Thymus (tissue), 11 donors: ENCODE results near the gene KRT37. TPM values are rescaled to one million over a fixed set of nuclear protein-coding genes. Genes with fewer than 3 reads are reported as not detected.
A peak's percentile ranks its signal among the peaks of the same experiment; 100 is the strongest.
"Not testable (repeated sequence)": the region's sequence is repeated elsewhere in the genome, so short reads cannot be mapped to it uniquely, and the experiment has no call there.

Experiments
- DNase-seq, 9 donors: peaks; one replicate each; pipeline ENCODE4 v3.0.0-alpha.2; 2013; ENCODE audit warnings: low spot score in 9 of 9, low read depth in 6 of 9, missing footprints in 1 of 9
- H3K27ac ChIP-seq, 2 donors: one replicate each; pipeline ENCODE4 v1.5.1; 2013; ENCODE audit warnings: control low read depth in 1 of 2, low read depth in 1 of 2, low read length in 1 of 2, mild to moderate bottlenecking in 1 of 2, moderate library complexity in 1 of 2
- H3K27me3 ChIP-seq, 2 donors: one replicate each; pipeline ENCODE4 v1.5.1; 2013; ENCODE audit warnings: low read length in 1 of 2; ENCODE audit not compliant: control insufficient read depth in 2 of 2, insufficient read depth in 1 of 2
- H3K36me3 ChIP-seq, 2 donors: one replicate each; pipeline ENCODE4 v1.5.1; 2013; ENCODE audit warnings: low read length in 1 of 2, mild to moderate bottlenecking in 1 of 2, moderate library complexity in 1 of 2; ENCODE audit not compliant: control insufficient read depth in 2 of 2, insufficient read depth in 2 of 2
- H3K4me1 ChIP-seq, 2 donors: one replicate each; pipeline ENCODE4 v1.5.1; 2013; ENCODE audit warnings: low read length in 2 of 2; ENCODE audit not compliant: control insufficient read depth in 2 of 2, insufficient read depth in 2 of 2
- H3K4me3 ChIP-seq, 2 donors: one replicate each; pipeline ENCODE4 v1.5.1; 2013; ENCODE audit warnings: low read length in 2 of 2, control low read depth in 1 of 2, mild to moderate bottlenecking in 1 of 2
- H3K9me3 ChIP-seq, 2 donors: one replicate each; pipeline ENCODE4 v1.5.1; 2013; ENCODE audit warnings: low read length in 1 of 2, mild to moderate bottlenecking in 1 of 2; ENCODE audit not compliant: control insufficient read depth in 2 of 2, insufficient read depth in 1 of 2
- WGBS: extraction: QIAGEN DNeasy Blood & Tissue Kit; methylation state at CpG from one replicate; pipeline ENCODE4 v1.1.7; 2013; 5-methylcytosine and 5-hydroxymethylcytosine counted together
- polyA plus RNA-seq: library from polyadenylated mRNA; stranded (reverse); fragments of 200-250 nt; gene quantifications from one replicate; pipeline ENCODE4 v1.2.3, GENCODE V29; 2013
- total RNA-seq: library from RNA; stranded (reverse); fragments of 120-200 nt; gene quantifications from one replicate; pipeline ENCODE4 v1.2.4, GENCODE V29; 2013
- donor health status: healthy.

The KRT37 gene
- total and polyA plus RNA-seq, 2 donors: 0.19 to 0.34 TPM

- Histone ChIP-seq H3K9me3 (no peaks in the 10 kb centered on the region), H3K27ac (peak overlapping the region in 1 of 2 donors; percentile 3), H3K4me1 (peaks cover 0 to 7% of the 10 kb centered on the region in 2 donors), H3K27me3 (no peaks in the 10 kb centered on the region), H3K36me3 (no peaks in the 10 kb centered on the region), H3K4me3 (no peak overlapping the region)
- no peak for DNase-seq
- 86% methylated on average over 5 of the region's 5 CpGs for WGBS
Measured at GRCh38 chr17:41393294-41393693, 31.1 kb downstream of the KRT37 start.

DNA sequence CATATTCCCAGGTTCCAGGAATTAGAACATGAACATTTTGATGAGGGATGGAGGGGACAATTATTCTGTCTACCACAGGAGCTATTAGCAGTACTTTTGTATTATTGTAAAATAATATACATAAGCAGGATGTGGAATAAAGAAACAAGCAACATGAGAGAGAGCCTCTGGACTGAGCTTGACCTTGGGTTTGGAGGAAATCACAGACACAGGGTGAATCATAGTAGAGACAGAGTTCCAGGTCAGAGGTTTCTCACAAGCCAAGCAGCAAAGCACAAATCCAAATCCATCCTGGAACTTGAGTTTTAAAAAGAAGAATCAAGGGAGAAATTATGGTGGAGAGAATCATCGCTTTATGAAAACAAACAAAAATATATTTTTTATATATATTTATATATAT, 32.1 kb downstream of the KRT37 start:
- H3K4me1 ChIP-seq: peaks cover 0 to 7% of the 10 kb centered on the region in 2 donors
- H3K27ac ChIP-seq: no peak overlapping the region
- H3K36me3 ChIP-seq: no peaks in the 10 kb centered on the region
- 98% methylated on average over 1 of the region's 1 CpG for WGBS
- no peaks in the 10 kb centered on the region for H3K27me3 ChIP-seq
- H3K4me3 ChIP-seq: no peak overlapping the region
- no peak for DNase-seq
- no peaks in the 10 kb centered on the region for H3K9me3 ChIP-seq

- Histone ChIP-seq H3K4me1 (peaks cover 0 to 7% of the 10 kb centered on the region in 2 donors), H3K27me3 (no peaks in the 10 kb centered on the region), H3K4me3 (no peak overlapping the region), H3K9me3 (no peaks in the 10 kb centered on the region), H3K27ac (no peak overlapping the region), H3K36me3 (no peaks in the 10 kb centered on the region)
- DNase-seq: no peak
- 79% methylated on average over 2 of the region's 2 CpGs for WGBS
Measured at GRCh38 chr17:41391535-41391934, 32.9 kb downstream of the KRT37 start.

DNA sequence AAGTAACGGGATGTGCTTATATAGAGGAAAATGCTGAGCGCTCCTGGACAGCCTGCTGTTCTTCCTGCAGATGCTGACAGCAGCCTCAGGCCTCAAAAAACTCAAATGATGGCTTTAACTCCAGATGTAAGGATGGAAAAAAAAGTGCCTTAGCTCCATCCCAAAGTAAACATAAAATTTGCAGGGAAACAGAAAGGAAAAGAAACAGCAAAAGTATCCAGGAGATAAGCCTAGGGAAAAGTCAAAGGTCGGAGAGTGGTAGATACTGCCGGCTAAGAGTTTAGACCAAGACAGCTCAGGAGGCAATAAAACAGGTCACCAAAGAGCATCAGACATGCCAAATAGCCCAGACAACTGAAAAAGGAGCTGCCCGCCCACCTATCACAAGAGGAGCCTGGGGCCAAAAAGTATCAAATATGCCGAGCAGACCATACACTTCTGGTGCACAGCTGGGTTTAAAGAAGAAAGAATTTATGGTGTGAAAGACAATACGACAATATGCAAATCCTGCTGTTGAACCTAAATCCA, 33.9 kb downstream of the KRT37 start:
- H3K36me3 ChIP-seq: no peaks in the 10 kb centered on the region
- H3K4me1 ChIP-seq: peaks cover 0 to 3% of the 10 kb centered on the region in 2 donors
- H3K27ac ChIP-seq: no peak overlapping the region
- no peak overlapping the region for H3K4me3 ChIP-seq
- no peak for DNase-seq
- H3K27me3 ChIP-seq: no peaks in the 10 kb centered on the region
- WGBS: 66% methylated on average over 7 of the region's 7 CpGs
- no peaks in the 10 kb centered on the region for H3K9me3 ChIP-seq

- 83% methylated on average over 4 of the region's 4 CpGs for WGBS
- H3K27ac ChIP-seq: no peak overlapping the region
- H3K36me3 ChIP-seq: no peaks in the 10 kb centered on the region
- no peak overlapping the region for H3K4me3 ChIP-seq
- no peaks in the 10 kb centered on the region for H3K9me3 ChIP-seq
- H3K27me3 ChIP-seq: no peaks in the 10 kb centered on the region
- H3K4me1 ChIP-seq: no peaks in the 10 kb centered on the region
- no peak for DNase-seq
Measured at GRCh38 chr17:41387670-41388069, 36.7 kb downstream of the KRT37 start.

GRCh38 chr17:41386227-41386626, 38.2 kb downstream of the KRT37 start:
- Histone ChIP-seq H3K4me1 (no peaks in the 10 kb centered on the region), H3K4me3 (no peak overlapping the region), H3K9me3 (no peaks in the 10 kb centered on the region), H3K36me3 (no peaks in the 10 kb centered on the region), H3K27me3 (no peaks in the 10 kb centered on the region), H3K27ac (no peak overlapping the region)
- no peak for DNase-seq
- 100% methylated on average over 1 of the region's 1 CpG for WGBS

DNA sequence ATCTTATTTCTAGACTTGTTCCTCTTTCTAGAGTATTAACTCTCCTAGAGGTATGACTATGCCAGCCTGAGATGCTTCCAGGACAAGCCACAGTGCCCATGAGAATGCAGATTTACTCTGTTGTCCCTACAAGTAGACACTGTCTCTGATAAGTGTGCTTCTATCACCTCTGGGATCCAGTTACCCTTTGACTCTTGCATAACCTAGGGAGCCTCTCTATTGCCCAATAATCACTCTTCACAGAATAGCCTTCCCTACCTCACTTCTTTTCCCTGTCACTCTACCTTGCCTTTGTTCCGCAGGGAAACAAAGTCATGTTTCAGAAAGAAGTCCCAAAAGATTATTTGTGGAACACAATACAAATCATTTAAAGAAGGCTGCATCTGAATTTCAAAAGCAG, 40.7 kb downstream of the KRT37 start:
- H3K27me3 ChIP-seq: no peaks in the 10 kb centered on the region
- no peaks in the 10 kb centered on the region for H3K9me3 ChIP-seq
- WGBS: 98% methylated on average over 1 of the region's 1 CpG
- no peak for DNase-seq
- H3K4me3 ChIP-seq: no peak overlapping the region
- no peaks in the 10 kb centered on the region for H3K4me1 ChIP-seq
- no peak overlapping the region for H3K27ac ChIP-seq
- H3K36me3 ChIP-seq: no peaks in the 10 kb centered on the region

- H3K4me3 ChIP-seq: no peak overlapping the region
- H3K9me3 ChIP-seq: no peaks in the 10 kb centered on the region
- WGBS: 98% methylated on average over 1 of the region's 1 CpG
- no peak overlapping the region for H3K27ac ChIP-seq
- no peaks in the 10 kb centered on the region for H3K4me1 ChIP-seq
- DNase-seq: no peak
- H3K36me3 ChIP-seq: no peaks in the 10 kb centered on the region
- H3K27me3 ChIP-seq: no peaks in the 10 kb centered on the region
Measured at GRCh38 chr17:41382394-41382793, 42.0 kb downstream of the KRT37 start.

DNA sequence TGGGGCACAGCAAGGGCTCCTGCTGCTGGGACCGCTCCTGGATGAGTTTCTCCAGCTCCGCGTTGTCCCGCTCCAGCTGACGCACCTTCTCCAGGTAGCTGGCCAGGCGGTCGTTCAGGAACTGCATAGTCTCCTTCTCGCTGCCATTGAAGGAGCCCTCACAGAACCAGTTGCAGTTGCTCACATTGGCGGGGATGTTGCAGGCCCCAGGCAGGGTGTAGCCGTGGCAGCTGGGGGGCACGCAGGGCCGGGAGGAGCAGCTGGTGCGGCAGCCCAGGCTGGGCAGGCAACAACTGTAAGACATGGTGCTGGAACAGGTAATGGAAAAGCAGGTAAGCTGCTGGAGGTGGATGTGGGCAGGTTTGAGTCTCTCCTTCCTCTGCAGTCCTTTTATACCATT, 42.4 kb downstream of the KRT37 start, which contains the start of gene KRT34:
Gene KRT34, minus strand, starts transcription at position 364 of the 400 bp plus-strand sequence. Its CDS starts 60 bp downstream, at position 304.
- WGBS: 94% methylated on average over 13 of the region's 13 CpGs
- not testable (repeated sequence) for H3K9me3 ChIP-seq, H3K27me3 ChIP-seq, H3K27ac ChIP-seq, H3K4me1 ChIP-seq, H3K4me3 ChIP-seq, H3K36me3 ChIP-seq, DNase-seq

DNA sequence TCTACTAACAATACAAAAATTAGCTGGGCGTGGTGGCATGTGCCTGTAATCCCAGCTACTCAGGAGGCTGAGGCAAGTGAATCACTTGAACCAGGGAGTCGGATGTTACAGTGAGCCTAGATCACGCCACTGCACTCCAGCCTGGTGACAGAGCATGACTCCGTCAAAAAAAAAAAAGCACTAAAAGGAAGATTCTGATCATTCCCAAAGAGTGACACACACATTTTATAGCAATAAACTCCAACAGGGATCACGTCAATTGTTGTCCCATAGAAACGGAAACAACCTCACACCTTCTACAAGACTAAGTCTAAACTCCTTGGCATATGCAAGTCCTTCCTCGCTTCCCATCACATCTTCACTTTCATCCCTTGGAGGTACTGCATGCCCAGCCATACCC, 44.3 kb downstream of the KRT37 start:
- H3K4me1 ChIP-seq, H3K9me3 ChIP-seq, H3K4me3 ChIP-seq, DNase-seq, H3K27me3 ChIP-seq, H3K27ac ChIP-seq, H3K36me3 ChIP-seq: not testable (repeated sequence)
- WGBS: 97% methylated on average over 7 of the region's 7 CpGs
